ENCODE data around the gene AADACL3.
"Not testable (repeated sequence)": the region's sequence is repeated elsewhere in the genome, so short reads cannot be mapped to it uniquely, and the experiment has no call there.

Gene AADACL3

GRCh38 chr1:12714710-12715475 lies 1.0 kb upstream of the AADACL3 start:
- no peak for DNase-seq

DNA sequence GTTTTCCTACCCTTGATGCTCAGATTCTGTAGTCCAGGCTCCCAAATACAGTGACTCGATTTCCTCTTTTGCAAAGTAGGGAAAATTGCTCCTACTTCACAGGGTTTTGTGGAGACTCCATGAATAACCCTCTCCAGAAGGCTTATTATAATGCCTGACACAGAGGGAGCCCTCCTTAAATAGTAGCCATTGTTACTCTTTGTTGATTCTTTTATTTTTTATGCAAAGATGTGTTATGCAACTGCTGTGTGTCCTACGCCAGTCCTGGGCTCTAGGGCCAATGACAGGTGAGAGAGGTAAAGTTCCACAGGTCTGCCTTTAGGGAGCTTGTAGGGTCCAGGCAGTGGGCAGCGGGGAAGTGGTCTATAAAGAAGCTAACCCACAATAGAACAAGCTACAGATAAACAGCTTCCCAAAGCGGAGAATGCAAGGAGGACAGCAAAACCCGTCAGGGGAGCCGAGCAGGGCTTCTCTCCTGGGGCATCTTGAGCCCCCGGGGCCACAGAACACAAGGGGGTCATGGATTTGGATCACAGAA lies 1.5 kb downstream of the AADACL3 start:
- no peak for DNase-seq

GRCh38 chr1:12722626-12723025 lies 6.7 kb downstream of the AADACL3 start:
- DNase-seq: no peak

GRCh38 chr1:12728391-12728790 lies 12.5 kb downstream of the AADACL3 start:
- no peak for DNase-seq

DNA sequence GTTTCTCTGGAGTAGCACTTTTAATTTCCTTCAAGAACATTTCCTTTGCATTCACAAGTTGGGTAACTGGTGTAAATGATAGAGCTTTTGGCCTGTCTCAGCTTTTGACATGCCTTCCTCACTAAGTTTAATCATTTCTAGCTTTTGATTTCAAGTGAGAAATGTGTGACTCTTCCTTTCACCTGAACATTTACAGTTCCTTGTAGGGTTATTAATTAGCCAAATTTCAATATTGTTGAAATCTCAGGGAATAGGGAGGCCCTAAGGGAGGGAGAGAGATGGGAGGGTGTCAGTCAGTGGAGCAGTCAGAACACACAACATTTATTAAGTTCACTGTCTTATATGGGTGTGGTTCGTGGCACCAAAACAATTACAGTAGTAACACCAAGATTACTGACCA lies 14.2 kb downstream of the AADACL3 start:
- DNase-seq: no peak

GRCh38 chr1:12731084-12731483 lies 15.2 kb downstream of the AADACL3 start:
- DNase-seq: not testable (repeated sequence)

GRCh38 chr1:12734651-12735050 lies 18.7 kb downstream of the AADACL3 start:
- no peak for DNase-seq

DNA sequence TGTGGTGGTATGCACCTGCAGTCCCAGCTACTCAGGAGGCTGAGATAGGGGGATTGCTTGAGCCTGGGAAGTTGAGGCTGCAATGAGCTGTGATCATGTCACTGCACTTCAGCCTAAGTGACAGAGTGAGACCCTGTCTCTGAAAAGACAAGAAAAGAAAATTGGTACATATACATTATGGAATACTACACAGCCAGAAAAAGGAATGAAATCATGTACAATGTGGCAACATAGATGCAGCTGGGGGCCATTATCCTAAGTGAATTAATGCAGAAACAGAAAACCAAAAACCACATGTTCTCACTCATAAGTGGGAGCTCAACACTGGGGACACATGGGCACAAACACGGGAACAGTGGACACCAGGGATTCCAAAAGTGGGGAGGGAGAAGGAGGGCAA lies 23.0 kb downstream of the AADACL3 start:
- no peak for DNase-seq

DNA sequence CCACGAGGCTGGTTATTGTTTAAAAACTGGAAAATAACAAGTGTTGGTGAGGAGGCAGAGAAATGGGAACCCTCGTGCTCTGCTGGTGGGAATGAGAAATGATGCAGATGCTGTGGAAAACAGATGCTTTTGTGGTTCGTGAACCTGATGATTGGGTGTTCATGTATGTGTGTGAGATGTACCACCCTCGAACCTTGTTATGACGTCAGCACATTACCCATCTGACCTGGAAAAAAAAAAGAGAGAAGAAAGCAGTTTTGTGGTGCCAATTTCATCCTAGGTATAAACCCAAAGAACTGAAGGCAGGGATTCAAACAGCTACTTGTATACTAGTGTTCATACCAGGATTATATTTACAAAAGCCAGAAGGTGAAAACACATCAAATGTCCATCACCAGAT lies 23.7 kb downstream of the AADACL3 start:
- no peak for DNase-seq

GRCh38 chr1:12741946-12742345 lies 26.0 kb downstream of the AADACL3 start:
- DNase-seq: no peak

GRCh38 chr1:12745126-12745991 lies 29.4 kb downstream of the AADACL3 start:
- no peak for DNase-seq

- no peak for DNase-seq
Observed at GRCh38 chr1:12745992-12746323, 30.0 kb downstream of the AADACL3 start, which contains the start of gene CFAP107. CFAP107 (plus strand) TSS chr1:12746200; CDS start chr1:12746431, 231 bp downstream.

DNA sequence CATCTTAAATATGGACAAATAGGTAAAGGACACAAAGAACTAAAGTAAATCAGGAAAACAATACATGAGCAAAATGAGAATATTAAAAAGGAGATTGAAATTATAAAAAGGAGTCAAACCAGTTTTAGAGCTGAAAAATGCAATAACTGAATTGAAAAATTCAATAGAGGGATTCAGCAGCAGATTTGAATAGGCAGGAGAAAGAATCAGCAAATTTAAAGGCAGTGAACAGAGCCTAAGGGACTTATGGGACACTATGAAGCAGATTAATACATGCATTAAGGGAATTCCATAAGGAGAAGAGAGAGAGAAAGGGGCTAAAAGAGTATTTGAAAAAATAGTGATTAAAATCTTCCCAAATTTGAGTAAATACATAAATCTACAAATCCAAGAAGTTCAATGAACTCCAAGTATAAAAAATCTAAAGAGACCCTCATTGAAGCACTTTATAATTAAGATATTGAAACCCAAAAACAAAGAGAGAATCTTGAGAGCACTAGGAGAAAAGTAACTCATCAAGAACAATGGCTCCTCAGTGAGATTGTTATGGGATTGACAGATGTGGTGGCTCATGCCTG lies 33.0 kb downstream of the AADACL3 start:
- DNase-seq: no peak

DNA sequence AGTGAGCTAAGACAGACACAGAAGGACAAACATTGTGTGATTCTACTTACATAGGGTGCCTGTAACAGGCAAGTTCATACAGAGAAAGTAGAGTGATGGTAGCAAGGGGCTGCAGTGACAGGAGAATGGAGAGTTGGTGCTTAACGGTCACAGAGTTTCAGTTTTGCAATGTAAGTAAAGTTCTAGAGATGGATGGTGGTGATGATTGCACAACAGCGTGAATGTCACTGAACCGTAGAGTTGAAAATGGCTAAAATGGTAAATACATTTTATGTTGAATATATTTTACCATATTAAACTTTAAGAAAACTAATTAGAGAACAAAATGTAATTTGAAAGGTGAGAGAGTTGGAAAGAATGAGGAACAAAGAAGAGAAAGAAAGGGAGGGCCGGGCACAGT lies 38.8 kb downstream of the AADACL3 start:
- DNase-seq: no peak

- DNase-seq: no peak
Observed at GRCh38 chr1:12756273-12756672, 40.4 kb downstream of the AADACL3 start.

- DNase-seq: no peak
Observed at GRCh38 chr1:12756768-12757413, 41.0 kb downstream of the AADACL3 start.

- no peak for DNase-seq
Observed at GRCh38 chr1:12757836-12758235, 41.9 kb downstream of the AADACL3 start.

GRCh38 chr1:12760256-12760795 lies 44.4 kb downstream of the AADACL3 start:
- no peak for DNase-seq

DNA sequence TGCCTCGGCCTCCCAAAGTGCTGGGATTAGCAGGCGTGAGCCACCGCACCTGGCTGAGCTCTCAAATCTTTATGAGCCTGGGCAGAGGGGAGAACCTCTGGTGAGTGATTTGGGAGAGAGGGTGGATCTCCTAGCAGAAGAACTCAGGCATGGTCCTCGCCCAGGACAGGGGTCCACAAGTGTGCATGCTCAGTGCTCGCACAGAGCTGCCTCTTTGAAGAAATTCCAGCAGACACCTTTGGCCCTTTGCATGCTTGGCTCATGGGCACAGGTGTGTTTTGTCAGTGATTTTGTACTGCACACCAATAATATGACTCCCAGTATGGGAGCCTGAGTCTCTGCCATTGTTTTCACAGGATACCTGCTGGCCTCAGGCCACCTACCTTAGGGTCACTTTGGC lies 45.9 kb downstream of the AADACL3 start:
- DNase-seq: no peak

DNA sequence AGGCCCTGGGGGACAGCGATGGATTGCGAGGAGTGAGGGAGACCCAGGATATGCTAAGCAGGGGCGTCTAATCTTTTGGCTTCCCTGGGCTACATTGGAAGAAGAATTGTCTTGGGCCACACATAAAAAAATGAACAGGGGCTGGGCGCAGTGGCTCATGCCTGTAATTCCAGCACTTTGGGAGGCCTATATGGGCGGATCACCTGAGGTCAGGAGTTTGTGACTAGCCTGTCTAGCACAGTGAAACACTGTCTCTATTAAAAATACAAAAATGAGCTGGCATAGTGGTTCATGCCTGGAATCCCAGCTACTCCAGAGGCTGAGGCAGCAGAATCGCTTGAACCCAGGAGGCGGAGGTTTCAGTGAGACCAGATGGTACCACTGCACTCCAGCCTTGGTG lies 46.9 kb downstream of the AADACL3 start:
- DNase-seq: no peak

- no peak for DNase-seq
Observed at GRCh38 chr1:12763479-12763878, 47.6 kb downstream of the AADACL3 start.

DNA sequence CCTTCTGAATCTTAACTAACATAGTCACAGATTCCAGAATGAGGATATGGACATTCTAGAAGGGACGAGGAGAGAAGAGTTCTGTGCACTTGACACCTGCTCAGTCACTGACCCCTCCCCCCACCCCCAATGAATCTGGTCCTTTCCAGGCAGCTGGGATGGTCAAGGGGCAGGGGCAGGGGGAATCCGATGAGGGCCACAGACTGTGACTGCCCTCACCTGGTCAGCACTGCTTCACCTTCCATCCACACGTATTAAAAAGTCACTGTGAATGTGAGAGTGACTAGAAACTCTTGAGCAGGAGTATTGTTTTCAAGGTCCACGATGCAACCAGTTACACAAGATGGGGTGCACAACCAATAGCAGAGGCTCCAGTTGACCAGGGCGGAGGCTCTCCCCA lies 48.1 kb downstream of the AADACL3 start:
- no peak for DNase-seq

- no peak for DNase-seq
Observed at GRCh38 chr1:12769031-12769430, 53.1 kb downstream of the AADACL3 start.

Measured in inflammatory macrophage treated with lipopolysaccharide for 4 hours (primary cell).